Calu3 (cell line): ENCODE results near the gene CCSER1. TPM values are rescaled to one million over a fixed set of nuclear protein-coding genes. Genes with fewer than 3 reads are reported as not detected.

Experiments used
- BruUV-seq: library from RNA; stranded (reverse); fragments of 400-500 nt; replicated peaks from 2 replicates; lab custom pipeline; 2021; lab: Mats Ljungman, UMichigan
- CTCF ChIA-PET: fragments of 300-600 bp; sonication (Branson Sonifier 250); formaldehyde crosslinking; loops from one replicate; lab custom pipeline; 2022; ENCODE audit warnings: antibody characterized with exemption; lab: Charles Lee
- DNase-seq: peaks from one replicate; pipeline ENCODE4 v3.0.0; 2022
- H3K27ac Mint-ChIP-seq: one replicate; pipeline ENCODE4 v1.8.0; 2022; ENCODE audit warnings: mixed read lengths; ENCODE audit not compliant: unreplicated experiment
- H3K27me3 Mint-ChIP-seq: one replicate; pipeline ENCODE4 v1.8.0; 2022; ENCODE audit warnings: mixed read lengths; ENCODE audit not compliant: unreplicated experiment
- H3K36me3 Mint-ChIP-seq: one replicate; pipeline ENCODE4 v1.8.0; 2022; ENCODE audit warnings: mild to moderate bottlenecking, moderate library complexity, mixed read lengths; ENCODE audit not compliant: insufficient read depth, unreplicated experiment
- H3K4me1 Mint-ChIP-seq: one replicate; pipeline ENCODE4 v1.8.0; 2022; ENCODE audit warnings: mild to moderate bottlenecking, low read depth, mixed read lengths; ENCODE audit not compliant: unreplicated experiment
- H3K4me3 Mint-ChIP-seq: one replicate; pipeline ENCODE4 v1.8.0; 2022; ENCODE audit warnings: mild to moderate bottlenecking, low read depth, moderate library complexity, mixed read lengths; ENCODE audit not compliant: unreplicated experiment
- H3K9me3 Mint-ChIP-seq: one replicate; pipeline ENCODE4 v1.8.0; 2022; ENCODE audit warnings: low read depth, mixed read lengths; ENCODE audit not compliant: unreplicated experiment
- CTCF ChIP-seq: fragments of 200-600 bp; IDR thresholded peaks from one replicate; pipeline ENCODE4 v1.8.0; 2022; ENCODE audit warnings: antibody characterized with exemption; ENCODE audit not compliant: unreplicated experiment
- intact Hi-C: fragments of 100-400 bp; cut with micrococcal nuclease; formaldehyde crosslinking; loops from one replicate; pipeline ENCODE4 v1.10.0; 2022; ENCODE audit not compliant: unreplicated experiment
- total RNA-seq: library from RNA; stranded (reverse); gene quantifications from 2 replicates; pipeline ENCODE4 v1.2.3, GENCODE V29; 2022

The CCSER1 gene
- total RNA-seq, 1 experiment from 2014 or later = 6.2 TPM

GRCh38 chr4:90792696-90793095 is 665.5 kb downstream of the CCSER1 start:
- no TSS peak for BruUV-seq
- H3K36me3 Mint-ChIP-seq = no peaks in the 10 kb centered on the region
- intact Hi-C loops = no loop called here
- no peak for DNase-seq
- peaks cover 12% of the 10 kb centered on the region for H3K4me1 Mint-ChIP-seq
- H3K27ac Mint-ChIP-seq = no peak overlapping the region
- H3K27me3 Mint-ChIP-seq = no peaks in the 10 kb centered on the region
- CTCF ChIA-PET = no interaction called here
- no peak for TF ChIP-seq CTCF
- no peaks in the 10 kb centered on the region for H3K9me3 Mint-ChIP-seq
- no peak overlapping the region for H3K4me3 Mint-ChIP-seq

GRCh38 chr4:90798948-90799347 is 671.8 kb downstream of the CCSER1 start:
- Mint-ChIP-seq H3K4me3 (no peak overlapping the region), H3K27ac (no peak overlapping the region), H3K27me3 (no peaks in the 10 kb centered on the region), H3K36me3 (no peaks in the 10 kb centered on the region), H3K4me1 (no peaks in the 10 kb centered on the region), H3K9me3 (no peaks in the 10 kb centered on the region)
- CTCF ChIA-PET = no interaction called here
- no peak for TF ChIP-seq CTCF
- DNase-seq = no peak
- BruUV-seq = no TSS peak
- intact Hi-C loops = no loop called here

- Mint-ChIP-seq H3K36me3 (no peaks in the 10 kb centered on the region), H3K9me3 (no peaks in the 10 kb centered on the region), H3K4me1 (no peaks in the 10 kb centered on the region), H3K4me3 (no peak overlapping the region), H3K27ac (no peak overlapping the region), H3K27me3 (no peaks in the 10 kb centered on the region)
- CTCF ChIA-PET = interaction anchor here (0.5 kb wide), 1 partner anchor 1499 kb away, joined by 3 read pairs; no protein-coding TSS in a partner anchor
- no peak for TF ChIP-seq CTCF
- intact Hi-C loops = loop anchor here (10.0 kb wide), 1 partner anchor 295 kb away; no protein-coding TSS in a partner anchor
- no TSS peak for BruUV-seq
- no peak for DNase-seq
Observed at GRCh38 chr4:90799895-90800294, 672.7 kb downstream of the CCSER1 start.

- Mint-ChIP-seq H3K9me3 (peaks cover 10% of the 10 kb centered on the region), H3K36me3 (no peaks in the 10 kb centered on the region), H3K4me3 (no peak overlapping the region), H3K27ac (no peak overlapping the region), H3K27me3 (no peaks in the 10 kb centered on the region), H3K4me1 (no peaks in the 10 kb centered on the region)
- BruUV-seq = no TSS peak
- no peak for DNase-seq
- TF ChIP-seq CTCF = no peak
- intact Hi-C loops = no loop called here
- CTCF ChIA-PET = no interaction called here
Observed at GRCh38 chr4:90815569-90815968, 688.4 kb downstream of the CCSER1 start.
